Brain microvascular endothelial cell (primary cell): ENCODE measurements around the gene HS3ST3A1.

Source experiments
- DNase-seq: peaks from one replicate; pipeline ENCODE4 v3.0.0-alpha.2; 2020
- H3K27ac ChIP-seq: fragments of 250-450 bp; sonication (Bioruptor Pico); 2 replicates; pipeline ENCODE4 v1.5.1; 2020; ENCODE audit warnings: mild to moderate bottlenecking, moderate library complexity
- H3K27me3 ChIP-seq: fragments of 250-450 bp; sonication (Bioruptor Pico); replicated peaks from 2 replicates; pipeline ENCODE4 v1.5.1; 2020; ENCODE audit warnings: mild to moderate bottlenecking
- H3K36me3 ChIP-seq: fragments of 250-450 bp; sonication (Bioruptor Pico); replicated peaks from 2 replicates; pipeline ENCODE4 v1.5.1; 2020; ENCODE audit warnings: mild to moderate bottlenecking
- H3K4me3 ChIP-seq: 2 replicates; pipeline ENCODE4 v1.5.1; 2011; ENCODE audit warnings: low read depth, mild to moderate bottlenecking, control low read depth, low read length, moderate library complexity
- CTCF ChIP-seq: IDR thresholded peaks from 2 replicates; pipeline ENCODE4 v1.5.1; 2011; ENCODE audit warnings: low read depth, mild to moderate bottlenecking, moderate library complexity, low read length, control low read depth, inconsistent platforms; ENCODE audit errors: missing control alignments
- in situ Hi-C: cut with HindIII; loops from 2 replicates; pipeline ENCODE4 v1.10.0; 2017; ENCODE audit warnings: low sequenced_read_pairs, low pct_ligation_motif_present

The HS3ST3A1 gene

GRCh38 chr17:13587487-13588338 is 14.0 kb downstream of the HS3ST3A1 start:
- DNase-seq: no peak
- Histone ChIP-seq H3K4me3 (no peak overlapping the region), H3K27me3 (no peaks in the 10 kb centered on the region), H3K36me3 (no peaks in the 10 kb centered on the region), H3K27ac (peak overlapping the region; percentile 69)
- in situ Hi-C loops: loop anchor here (25.0 kb wide), 1 partner anchor 725 kb away; the partner anchor contains the start of gene HS3ST3B1
- no peak for TF ChIP-seq CTCF

- TF ChIP-seq CTCF: no peak
- in situ Hi-C loops: loop anchor here (25.0 kb wide), 1 partner anchor 728 kb away; the partner anchor contains the start of gene HS3ST3B1
- no peaks in the 10 kb centered on the region for H3K36me3 ChIP-seq
- peak overlapping the region; percentile 27 for H3K27ac ChIP-seq
- no peaks in the 10 kb centered on the region for H3K27me3 ChIP-seq
- peak; percentile 52 for DNase-seq
- H3K4me3 ChIP-seq: no peak overlapping the region
Observed at GRCh38 chr17:13584701-13585080, 17.0 kb downstream of the HS3ST3A1 start.

- DNase-seq: no peak
- Histone ChIP-seq H3K27me3 (no peaks in the 10 kb centered on the region), H3K4me3 (no peak overlapping the region), H3K36me3 (no peaks in the 10 kb centered on the region), H3K27ac (peak overlapping the region; percentile 27)
- in situ Hi-C loops: loop anchor here (25.0 kb wide), 1 partner anchor 728 kb away; the partner anchor contains the start of gene HS3ST3B1
- no peak for TF ChIP-seq CTCF
Observed at GRCh38 chr17:13583996-13584700, 17.6 kb downstream of the HS3ST3A1 start.

GRCh38 chr17:13582776-13583547 is 18.8 kb downstream of the HS3ST3A1 start:
- Histone ChIP-seq H3K4me3 (no peak overlapping the region), H3K36me3 (no peaks in the 10 kb centered on the region), H3K27ac (no peak overlapping the region), H3K27me3 (no peaks in the 10 kb centered on the region)
- in situ Hi-C loops: loop anchor here (25.0 kb wide), 1 partner anchor 729 kb away; the partner anchor contains the start of gene HS3ST3B1
- DNase-seq: no peak
- TF ChIP-seq CTCF: no peak

- Histone ChIP-seq H3K27ac (peak overlapping the region; percentile 21), H3K4me3 (no peak overlapping the region), H3K27me3 (no peaks in the 10 kb centered on the region), H3K36me3 (no peaks in the 10 kb centered on the region)
- in situ Hi-C loops: loop anchor here (25.0 kb wide), 1 partner anchor 730 kb away; the partner anchor contains the start of gene HS3ST3B1
- no peak for DNase-seq
- TF ChIP-seq CTCF: no peak
Observed at GRCh38 chr17:13581925-13582324, 19.8 kb downstream of the HS3ST3A1 start.
